ENCODE results near the gene SLC1A3.

Gene SLC1A3

DNA sequence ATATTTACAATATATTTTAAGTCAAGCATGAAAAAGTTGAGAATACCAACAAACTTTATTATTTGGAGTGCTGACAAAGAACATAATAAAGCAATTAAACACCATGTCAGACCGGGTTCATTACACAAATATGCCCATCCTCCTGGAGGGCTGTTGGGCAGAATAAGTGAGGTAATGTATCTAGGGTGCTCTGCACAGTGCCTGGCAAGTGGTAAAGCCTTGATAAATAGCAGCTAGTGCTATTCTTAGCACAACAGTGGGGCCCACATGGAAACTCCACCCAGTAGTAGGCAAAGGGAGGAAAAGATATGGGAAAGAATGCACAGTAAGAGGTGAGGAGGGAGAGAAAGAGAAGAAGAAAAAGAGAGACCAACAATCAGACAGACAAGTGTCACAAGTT, 97.7 kb downstream of the SLC1A3 start:
- TF ChIP-seq CTBP1 (IDR thresholded peaks at IDR 0.05; ENCODE audit: borderline replicate concordance) (no peak), ARNT (IDR thresholded peaks at IDR 0.05) (no peak), SP1 (IDR thresholded peaks at IDR 0.05) (no peak), SUZ12 (IDR thresholded peaks at IDR 0.05) (no peak), LEF1 (IDR thresholded peaks at IDR 0.05; ENCODE audit: borderline replicate concordance) (no peak), TARDBP (IDR thresholded peaks at IDR 0.05) (no peak), BHLHE40 (IDR thresholded peaks at IDR 0.05; ENCODE audit: borderline replicate concordance) (no peak), FOXM1 (IDR thresholded peaks at IDR 0.05; ENCODE audit: borderline replicate concordance) (no peak), ZNF384 (IDR thresholded peaks at IDR 0.05) (no peak), FOXK2 (IDR thresholded peaks at IDR 0.05) (no peak)
- ChIA-PET POLR2A (interaction anchor here (1.0 kb wide), 1 partner anchor 14 kb away, joined by 3 read pairs; no protein-coding TSS in a partner anchor), CTCF (interaction anchor here (0.6 to 0.7 kb wide), 2 partner anchors 82 to 766 kb away, joined by 3 read pairs; no protein-coding TSS in a partner anchor)
- no peak for DNase-seq (ENCODE audit: extremely low spot score)

DNA sequence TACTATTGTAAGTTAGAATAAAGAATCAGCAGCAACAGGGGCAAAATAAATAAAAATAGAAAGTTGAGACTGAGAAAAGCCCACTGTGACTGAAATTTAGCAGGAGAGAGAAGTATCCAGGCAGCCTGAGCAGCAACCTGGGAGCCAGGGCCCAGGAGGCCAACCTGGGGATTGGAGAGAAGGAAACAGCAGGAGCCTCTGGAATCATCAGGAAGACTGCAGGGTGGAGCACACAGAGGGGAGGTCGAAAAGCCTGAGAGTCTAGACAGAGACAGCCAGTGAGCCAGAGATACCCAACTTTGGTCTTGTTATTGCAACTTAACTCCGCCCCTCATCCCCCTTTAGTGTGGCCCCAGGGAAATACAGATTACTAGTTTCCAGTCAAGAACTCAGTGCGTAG, 98.6 kb downstream of the SLC1A3 start:
- ChIA-PET POLR2A (no interaction called here), CTCF (no interaction called here)
- TF ChIP-seq SP1 (IDR thresholded peaks at IDR 0.05) (no peak), LEF1 (IDR thresholded peaks at IDR 0.05; ENCODE audit: borderline replicate concordance) (no peak), ZNF384 (IDR thresholded peaks at IDR 0.05) (no peak), CTBP1 (IDR thresholded peaks at IDR 0.05; ENCODE audit: borderline replicate concordance) (no peak), FOXM1 (IDR thresholded peaks at IDR 0.05; ENCODE audit: borderline replicate concordance) (no peak), ARNT (IDR thresholded peaks at IDR 0.05) (no peak), FOXK2 (IDR thresholded peaks at IDR 0.05) (no peak), HDGF (IDR thresholded peaks at IDR 0.05; ENCODE audit: borderline replicate concordance) (no peak)
- TF ChIP-seq, protein P1, sequence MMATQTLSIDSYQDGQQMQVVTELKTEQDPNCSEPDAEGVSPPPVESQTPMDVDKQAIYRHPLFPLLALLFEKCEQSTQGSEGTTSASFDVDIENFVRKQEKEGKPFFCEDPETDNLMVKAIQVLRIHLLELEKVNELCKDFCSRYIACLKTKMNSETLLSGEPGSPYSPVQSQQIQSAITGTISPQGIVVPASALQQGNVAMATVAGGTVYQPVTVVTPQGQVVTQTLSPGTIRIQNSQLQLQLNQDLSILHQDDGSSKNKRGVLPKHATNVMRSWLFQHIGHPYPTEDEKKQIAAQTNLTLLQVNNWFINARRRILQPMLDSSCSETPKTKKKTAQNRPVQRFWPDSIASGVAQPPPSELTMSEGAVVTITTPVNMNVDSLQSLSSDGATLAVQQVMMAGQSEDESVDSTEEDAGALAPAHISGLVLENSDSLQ (IDR thresholded peaks at IDR 0.05), result no peak
- no peak for DNase-seq (ENCODE audit: extremely low spot score)

DNA sequence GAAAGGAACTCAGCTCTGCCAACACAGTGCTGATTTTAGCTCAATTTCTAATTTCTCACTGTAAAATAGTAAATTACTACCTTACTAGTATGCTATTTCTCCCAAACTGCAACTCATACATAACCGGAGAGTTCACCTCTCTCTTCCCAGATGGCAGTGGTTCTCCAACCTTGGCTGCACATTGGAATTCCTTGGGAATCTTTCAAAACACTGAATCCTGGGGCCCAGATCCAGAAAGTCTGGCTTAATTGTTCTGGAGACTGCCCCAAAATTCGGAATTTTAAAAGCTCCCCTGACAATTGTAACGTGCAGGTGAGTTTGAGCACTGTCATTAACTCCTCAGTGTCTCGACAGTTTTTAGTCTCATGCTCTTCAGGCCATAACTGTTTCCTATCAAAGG, 100.3 kb downstream of the SLC1A3 start:
- POLR2A ChIA-PET, result no interaction called here
- DNase-seq (ENCODE audit: extremely low spot score), result no peak
- CTCF ChIA-PET, result interaction anchor here (0.7 to 1.3 kb wide), 2 partner anchors 10 to 16 kb away, joined by 3 to 5 read pairs; no protein-coding TSS in a partner anchor
- TF ChIP-seq FOXM1 (IDR thresholded peaks at IDR 0.05; ENCODE audit: borderline replicate concordance), result no peak
- TF ChIP-seq CTBP1 (IDR thresholded peaks at IDR 0.05; ENCODE audit: borderline replicate concordance), result no peak
- no peak for TF ChIP-seq L3MBTL2 (conservative IDR thresholded peaks at IDR 0.05)
- no peak for TF ChIP-seq FOXA1 (IDR thresholded peaks at IDR 0.05)
- TF ChIP-seq NFRKB (IDR thresholded peaks at IDR 0.05), result no peak
- TF ChIP-seq BHLHE40 (IDR thresholded peaks at IDR 0.05; ENCODE audit: borderline replicate concordance), result no peak
- no peak for TF ChIP-seq TARDBP (IDR thresholded peaks at IDR 0.05)
- TF ChIP-seq SP1 (IDR thresholded peaks at IDR 0.05), result no peak
- TF ChIP-seq SUZ12 (IDR thresholded peaks at IDR 0.05), result no peak
- TF ChIP-seq FOXK2 (IDR thresholded peaks at IDR 0.05), result no peak
- TF ChIP-seq ARNT (IDR thresholded peaks at IDR 0.05), result no peak
- TF ChIP-seq LEF1 (IDR thresholded peaks at IDR 0.05; ENCODE audit: borderline replicate concordance), result no peak
- TF ChIP-seq, protein P1 (IDR thresholded peaks at IDR 0.05), result no peak
- TF ChIP-seq ELF4 (IDR thresholded peaks at IDR 0.05), result no peak
- TF ChIP-seq HDGF (IDR thresholded peaks at IDR 0.05; ENCODE audit: borderline replicate concordance), result no peak
- no peak for TF ChIP-seq ZNF384 (IDR thresholded peaks at IDR 0.05)

DNA sequence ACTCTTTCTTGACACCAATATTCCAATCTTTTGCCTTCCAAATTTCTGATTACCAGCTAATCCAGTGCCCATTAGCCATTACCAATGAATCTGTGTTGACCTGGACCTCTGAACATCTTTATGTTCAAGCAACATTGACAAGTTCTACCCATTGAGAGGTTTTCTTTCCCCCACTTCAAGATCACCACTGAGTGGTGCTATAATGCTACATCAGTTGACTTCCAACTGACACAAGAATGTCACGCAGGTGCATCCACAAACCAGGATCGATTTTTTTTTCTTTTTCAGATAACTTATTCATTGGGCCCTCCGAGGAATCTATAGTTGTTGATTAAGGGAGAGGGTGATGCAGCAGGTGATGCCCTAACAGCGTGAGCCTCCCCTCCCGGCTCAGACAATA, 102.6 kb downstream of the SLC1A3 start:
- ChIA-PET POLR2A (no interaction called here), CTCF (no interaction called here)
- no peak for TF ChIP-seq SP1 (IDR thresholded peaks at IDR 0.05)
- no peak for TF ChIP-seq TARDBP (IDR thresholded peaks at IDR 0.05)
- no peak for TF ChIP-seq L3MBTL2 (conservative IDR thresholded peaks at IDR 0.05)
- TF ChIP-seq ZNF384 (IDR thresholded peaks at IDR 0.05), result no peak
- TF ChIP-seq ARNT (IDR thresholded peaks at IDR 0.05), result no peak
- TF ChIP-seq HDGF (IDR thresholded peaks at IDR 0.05; ENCODE audit: borderline replicate concordance), result no peak
- no peak for TF ChIP-seq BHLHE40 (IDR thresholded peaks at IDR 0.05; ENCODE audit: borderline replicate concordance)
- TF ChIP-seq, protein P1 (IDR thresholded peaks at IDR 0.05), result no peak
- no peak for TF ChIP-seq SUZ12 (IDR thresholded peaks at IDR 0.05)
- no peak for TF ChIP-seq CTBP1 (IDR thresholded peaks at IDR 0.05; ENCODE audit: borderline replicate concordance)
- no peak for TF ChIP-seq FOXM1 (IDR thresholded peaks at IDR 0.05; ENCODE audit: borderline replicate concordance)
- TF ChIP-seq NFRKB (IDR thresholded peaks at IDR 0.05), result no peak
- no peak for TF ChIP-seq FOXK2 (IDR thresholded peaks at IDR 0.05)
- TF ChIP-seq FOXA1 (IDR thresholded peaks at IDR 0.05), result no peak
- no peak for TF ChIP-seq LEF1 (IDR thresholded peaks at IDR 0.05; ENCODE audit: borderline replicate concordance)
- TF ChIP-seq ELF4 (IDR thresholded peaks at IDR 0.05), result no peak
- DNase-seq (ENCODE audit: extremely low spot score), result no peak

DNA sequence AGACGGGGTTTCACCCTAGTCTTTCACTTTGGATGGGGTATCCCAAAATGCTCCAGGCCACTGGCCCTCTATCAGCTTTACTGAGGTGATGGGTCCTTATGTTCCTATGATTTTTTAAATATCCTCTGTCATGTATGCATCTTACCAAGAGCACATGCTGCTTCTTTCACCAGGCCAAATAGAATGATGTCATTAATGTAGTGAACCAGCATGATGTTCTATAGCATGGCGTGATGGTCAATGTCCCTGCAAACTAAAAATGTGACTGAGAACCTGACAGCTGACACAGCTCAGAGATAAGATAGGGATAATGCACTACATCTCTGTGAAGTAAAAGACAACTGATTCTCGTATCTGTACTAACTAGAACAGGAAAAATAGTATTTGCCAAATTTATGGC, 103.6 kb downstream of the SLC1A3 start:
- ChIA-PET CTCF (no interaction called here), POLR2A (no interaction called here)
- TF ChIP-seq FOXK2 (IDR thresholded peaks at IDR 0.05) (no peak), SUZ12 (IDR thresholded peaks at IDR 0.05) (no peak), ELF4 (IDR thresholded peaks at IDR 0.05) (no peak), LEF1 (IDR thresholded peaks at IDR 0.05; ENCODE audit: borderline replicate concordance) (no peak), CTBP1 (IDR thresholded peaks at IDR 0.05; ENCODE audit: borderline replicate concordance) (no peak)
- no peak for DNase-seq (ENCODE audit: extremely low spot score)

DNA sequence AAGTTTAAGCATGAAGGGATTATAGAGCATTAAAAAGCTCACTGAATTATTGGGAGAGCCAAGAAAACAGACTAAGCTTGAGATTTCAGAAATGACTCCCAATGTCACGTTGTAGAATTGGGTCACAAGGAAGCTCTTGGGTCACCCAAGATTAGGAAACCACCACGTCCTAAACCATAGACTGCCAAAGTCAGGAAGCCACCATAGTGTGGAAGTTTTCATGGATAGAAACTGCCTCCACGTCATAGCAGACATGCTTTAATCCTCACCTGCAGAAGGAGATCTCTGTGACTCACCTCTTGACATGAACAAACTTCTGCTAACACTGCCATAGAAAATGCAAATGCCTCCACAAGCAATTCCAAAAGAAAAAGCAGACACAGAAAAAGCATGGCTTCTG, 106.3 kb downstream of the SLC1A3 start:
- ChIA-PET CTCF (no interaction called here), POLR2A (no interaction called here)
- no peak for DNase-seq (ENCODE audit: extremely low spot score)
- TF ChIP-seq ELF4 (IDR thresholded peaks at IDR 0.05) (no peak), SUZ12 (IDR thresholded peaks at IDR 0.05) (no peak), CTBP1 (IDR thresholded peaks at IDR 0.05; ENCODE audit: borderline replicate concordance) (no peak), FOXA1 (IDR thresholded peaks at IDR 0.05) (no peak), LEF1 (IDR thresholded peaks at IDR 0.05; ENCODE audit: borderline replicate concordance) (no peak), FOXK2 (IDR thresholded peaks at IDR 0.05) (no peak), FOXM1 (IDR thresholded peaks at IDR 0.05; ENCODE audit: borderline replicate concordance) (no peak), ARNT (IDR thresholded peaks at IDR 0.05) (no peak), NFRKB (IDR thresholded peaks at IDR 0.05) (no peak), SP1 (IDR thresholded peaks at IDR 0.05) (no peak), ZNF384 (IDR thresholded peaks at IDR 0.05) (no peak), HDGF (IDR thresholded peaks at IDR 0.05; ENCODE audit: borderline replicate concordance) (no peak), TARDBP (IDR thresholded peaks at IDR 0.05) (no peak), L3MBTL2 (conservative IDR thresholded peaks at IDR 0.05) (no peak), BHLHE40 (IDR thresholded peaks at IDR 0.05; ENCODE audit: borderline replicate concordance) (no peak)
- TF ChIP-seq, protein P1 (IDR thresholded peaks at IDR 0.05), result no peak
